OCI-LY7 (cell line): ENCODE measurements around the gene DDR1.

Source experiments
- CTCF ChIP-seq: fragments of 200-600 bp; sonication (generic); conservative IDR thresholded peaks from 2 replicates; pipeline ENCODE4 v1.5.1; 2014; ENCODE audit warnings: mild to moderate bottlenecking, antibody characterized with exemption, low read length, moderate library complexity, mixed read lengths
- EZH2phosphoT487 ChIP-seq: fragments of 200-600 bp; sonication (generic); IDR thresholded peaks from 2 replicates; pipeline ENCODE4 v1.6.1; 2018; ENCODE audit warnings: low read depth, borderline replicate concordance, mild to moderate bottlenecking, mixed run types, antibody characterized with exemption, low read length, moderate library complexity, mixed read lengths

GRCh38 chr6:30877419-30878262 is 6.7 kb upstream of the DDR1 start:
- peak; percentile 97 for TF ChIP-seq CTCF
- no peak for TF ChIP-seq EZH2phosphoT487
